Mesothelial cell of epicardium (in vitro differentiated cells): ENCODE data around the gene SYTL3. TPM values are rescaled to one million over a fixed set of nuclear protein-coding genes. Genes with fewer than 3 reads are reported as not detected.
"Not testable (repeated sequence)": the region's sequence is repeated elsewhere in the genome, so short reads cannot be mapped to it uniquely, and the experiment has no call there.

ENCODE experiments used
- DNase-seq, 2 experiments: peaks; one replicate each; pipeline ENCODE4 v3.0.0; 2021; ENCODE audit warnings: low spot score in 2 of 2; ENCODE audit not compliant: unreplicated experiment in 2 of 2
- H3K27ac Mint-ChIP-seq: 2 replicates; pipeline ENCODE4 v1.8.0; 2021; ENCODE audit warnings: mixed read lengths
- H3K27me3 Mint-ChIP-seq: 2 replicates; pipeline ENCODE4 v1.8.0; 2021; ENCODE audit warnings: low read depth, mixed read lengths
- H3K36me3 Mint-ChIP-seq: 2 replicates; pipeline ENCODE4 v1.8.0; 2021; ENCODE audit warnings: mixed read lengths
- H3K4me1 Mint-ChIP-seq: 2 replicates; pipeline ENCODE4 v1.8.0; 2021; ENCODE audit warnings: mixed read lengths
- H3K4me3 Mint-ChIP-seq: 2 replicates; pipeline ENCODE4 v1.8.0; 2021; ENCODE audit warnings: mild to moderate bottlenecking, moderate library complexity, mixed read lengths
- H3K9me3 Mint-ChIP-seq: 2 replicates; pipeline ENCODE4 v1.8.0; 2021; ENCODE audit warnings: mixed read lengths
- total RNA-seq: library from RNA; stranded (reverse); gene quantifications from 3 replicates; pipeline ENCODE4 v1.2.1, GENCODE V29; 2021
- TF ChIP-seq, protein P1 (sequence below): fragments of 200-600 bp; sonication (generic); IDR thresholded peaks from one replicate; pipeline ENCODE4 v1.5.0; 2021; ENCODE audit warnings: antibody characterized with exemption; ENCODE audit not compliant: unreplicated experiment

SYTL3 gene
- total RNA-seq, 1 donor from 2014 or later, result 6.1 TPM

DNA sequence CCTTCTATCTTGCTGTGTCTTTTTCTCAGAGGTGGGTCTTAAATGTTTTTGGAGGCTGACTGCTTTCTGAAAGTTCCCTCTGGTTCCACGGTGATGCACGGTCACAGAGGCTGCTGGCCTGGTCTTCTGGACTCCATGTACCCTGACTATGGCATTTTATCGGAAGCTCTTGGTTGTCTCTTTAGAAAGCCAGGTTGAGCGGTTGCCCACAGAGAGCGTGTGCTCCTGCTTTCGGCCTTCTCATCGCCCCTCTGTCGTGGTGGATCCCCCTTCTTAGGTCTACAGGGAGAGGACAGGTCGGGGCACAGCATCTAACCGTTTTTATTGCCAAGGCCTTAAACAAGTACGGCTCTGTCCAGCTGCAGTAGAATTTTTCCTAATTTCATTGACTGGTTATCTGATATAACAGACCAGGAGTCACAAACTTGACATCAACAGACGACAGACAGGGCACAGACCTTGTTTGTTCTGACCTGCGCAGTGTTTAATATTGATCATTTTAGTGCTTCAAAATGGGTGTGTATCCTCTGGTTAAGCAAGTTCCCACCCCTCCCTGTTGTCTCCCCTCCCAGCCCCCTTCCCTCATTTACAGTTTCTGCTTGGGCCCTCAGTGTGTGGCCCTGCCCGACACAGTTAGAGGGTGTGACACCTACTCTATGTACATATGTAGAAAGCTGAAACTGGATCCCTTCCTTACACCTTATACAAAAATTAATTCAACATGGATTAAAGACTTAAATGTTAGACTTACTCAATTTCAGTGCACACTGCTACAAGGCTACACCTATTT, 24.7 kb downstream of the SYTL3 start:
- DNase-seq, result no peak
- no peak overlapping the region for H3K27ac Mint-ChIP-seq
- H3K36me3 Mint-ChIP-seq, result peaks cover 6% of the 10 kb centered on the region
- no peaks in the 10 kb centered on the region for H3K27me3 Mint-ChIP-seq
- no peak overlapping the region for H3K4me3 Mint-ChIP-seq
- H3K4me1 Mint-ChIP-seq, result peaks cover 11% of the 10 kb centered on the region
- TF ChIP-seq, protein P1, sequence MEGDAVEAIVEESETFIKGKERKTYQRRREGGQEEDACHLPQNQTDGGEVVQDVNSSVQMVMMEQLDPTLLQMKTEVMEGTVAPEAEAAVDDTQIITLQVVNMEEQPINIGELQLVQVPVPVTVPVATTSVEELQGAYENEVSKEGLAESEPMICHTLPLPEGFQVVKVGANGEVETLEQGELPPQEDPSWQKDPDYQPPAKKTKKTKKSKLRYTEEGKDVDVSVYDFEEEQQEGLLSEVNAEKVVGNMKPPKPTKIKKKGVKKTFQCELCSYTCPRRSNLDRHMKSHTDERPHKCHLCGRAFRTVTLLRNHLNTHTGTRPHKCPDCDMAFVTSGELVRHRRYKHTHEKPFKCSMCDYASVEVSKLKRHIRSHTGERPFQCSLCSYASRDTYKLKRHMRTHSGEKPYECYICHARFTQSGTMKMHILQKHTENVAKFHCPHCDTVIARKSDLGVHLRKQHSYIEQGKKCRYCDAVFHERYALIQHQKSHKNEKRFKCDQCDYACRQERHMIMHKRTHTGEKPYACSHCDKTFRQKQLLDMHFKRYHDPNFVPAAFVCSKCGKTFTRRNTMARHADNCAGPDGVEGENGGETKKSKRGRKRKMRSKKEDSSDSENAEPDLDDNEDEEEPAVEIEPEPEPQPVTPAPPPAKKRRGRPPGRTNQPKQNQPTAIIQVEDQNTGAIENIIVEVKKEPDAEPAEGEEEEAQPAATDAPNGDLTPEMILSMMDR, result no peak
- no peaks in the 10 kb centered on the region for H3K9me3 Mint-ChIP-seq

DNA sequence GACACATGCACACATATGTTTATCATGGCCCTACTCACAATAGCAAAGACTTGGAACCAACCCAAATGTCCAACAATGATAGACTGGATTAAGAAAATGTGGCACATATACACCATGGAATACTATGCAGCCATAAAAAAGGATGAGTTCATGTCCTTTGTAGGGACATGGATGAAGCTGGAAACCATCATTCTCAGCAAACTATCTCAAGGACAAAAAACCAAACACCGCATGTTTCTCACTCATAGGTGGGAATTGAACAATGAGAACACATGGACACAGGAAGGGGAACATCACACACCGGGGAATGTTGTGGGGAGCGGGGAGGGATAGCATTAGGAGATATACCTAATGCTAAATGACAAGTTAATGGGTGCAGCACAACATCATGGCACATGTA, 27.2 kb downstream of the SYTL3 start:
- H3K27ac Mint-ChIP-seq, DNase-seq, H3K27me3 Mint-ChIP-seq, H3K4me1 Mint-ChIP-seq, H3K4me3 Mint-ChIP-seq, H3K9me3 Mint-ChIP-seq, H3K36me3 Mint-ChIP-seq: not testable (repeated sequence)

DNA sequence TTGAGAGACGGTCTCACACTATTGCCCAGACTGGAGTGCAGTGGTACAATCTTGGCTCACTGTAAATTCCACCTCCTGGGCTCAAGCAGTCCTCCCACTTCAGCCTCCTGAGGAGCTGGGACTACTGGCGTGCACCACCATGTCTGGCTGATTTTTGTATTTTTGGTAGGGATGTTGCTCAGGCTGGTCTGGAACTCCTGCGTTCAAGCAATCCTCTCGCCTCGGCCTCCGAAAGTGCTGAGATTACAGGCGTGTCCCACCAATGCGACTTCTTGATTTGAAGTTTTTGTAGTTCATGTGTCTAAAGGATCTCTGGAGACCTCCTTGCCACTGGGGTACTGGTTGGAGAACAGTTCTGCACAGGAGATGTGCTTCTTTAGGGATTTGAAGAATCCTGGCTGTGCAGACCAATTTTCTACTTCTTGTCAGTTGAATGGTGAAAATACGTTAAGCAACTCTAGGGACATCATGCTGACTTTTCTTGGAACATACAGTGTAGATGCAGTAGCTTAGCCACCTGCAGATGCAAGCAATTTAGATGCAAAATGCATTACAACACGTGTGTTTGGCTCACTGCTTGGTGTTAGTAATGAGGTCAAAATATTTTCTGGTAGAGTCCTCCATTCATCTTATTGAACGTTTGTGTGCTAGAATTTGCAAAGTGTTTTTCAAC, 28.2 kb downstream of the SYTL3 start:
- H3K36me3 Mint-ChIP-seq, result peaks cover 6% of the 10 kb centered on the region

DNA sequence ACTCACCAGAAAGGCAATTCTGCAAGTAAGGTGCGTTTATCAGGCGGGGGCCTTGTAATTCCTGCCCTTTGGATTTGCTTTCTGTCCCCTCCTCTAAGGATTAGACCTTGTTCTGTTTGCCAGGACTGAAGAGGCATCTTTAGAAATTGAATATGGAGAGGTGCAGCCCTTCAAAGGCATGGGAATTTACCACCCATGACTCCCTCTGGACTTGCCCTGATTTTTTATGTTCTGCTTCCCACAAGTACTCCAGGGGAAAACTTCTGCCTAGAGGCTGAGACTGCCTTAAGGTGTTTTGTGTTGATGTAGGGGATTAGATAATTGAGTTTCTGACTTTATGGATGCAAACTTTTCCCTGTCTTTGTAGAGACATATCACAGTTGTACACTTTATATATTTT, 30.2 kb downstream of the SYTL3 start:
- Mint-ChIP-seq H3K9me3 (no peaks in the 10 kb centered on the region), H3K36me3 (peaks cover 5% of the 10 kb centered on the region), H3K27me3 (no peaks in the 10 kb centered on the region), H3K4me3 (no peak overlapping the region), H3K27ac (no peak overlapping the region), H3K4me1 (peaks cover 9% of the 10 kb centered on the region)
- TF ChIP-seq, protein P1, result no peak
- DNase-seq, result no peak

More for the DNA sequence above, 28.2 kb downstream of the SYTL3 start:
- TF ChIP-seq, protein P1, result no peak
- DNase-seq, result no peak
- no peaks in the 10 kb centered on the region for H3K9me3 Mint-ChIP-seq
- H3K27ac Mint-ChIP-seq, result no peak overlapping the region
- H3K27me3 Mint-ChIP-seq, result no peaks in the 10 kb centered on the region
- peaks cover 9% of the 10 kb centered on the region for H3K4me1 Mint-ChIP-seq
- no peak overlapping the region for H3K4me3 Mint-ChIP-seq

DNA sequence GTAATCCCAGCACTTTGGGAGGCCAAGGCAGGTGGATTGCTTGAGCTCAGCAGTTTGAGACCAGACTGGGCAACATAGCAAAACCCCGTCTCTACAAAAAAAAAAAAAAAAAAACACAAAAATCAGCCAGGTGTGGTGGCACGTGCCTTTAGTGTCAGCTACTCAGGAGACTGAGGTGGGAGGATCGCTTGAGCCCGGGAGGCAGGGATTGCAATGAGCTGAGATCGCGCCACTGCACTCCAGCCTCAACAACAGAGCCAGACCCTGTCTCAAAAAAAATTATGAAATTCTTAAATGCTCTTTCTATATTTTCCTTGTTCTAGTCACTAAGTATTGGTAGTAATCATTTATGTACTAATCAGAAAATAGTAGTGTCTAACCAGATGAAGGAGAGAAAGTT, 30.6 kb downstream of the SYTL3 start:
- Mint-ChIP-seq H3K9me3 (no peaks in the 10 kb centered on the region), H3K27me3 (no peaks in the 10 kb centered on the region), H3K36me3 (peaks cover 2% of the 10 kb centered on the region), H3K4me3 (no peak overlapping the region), H3K4me1 (peaks cover 9% of the 10 kb centered on the region), H3K27ac (no peak overlapping the region)
- TF ChIP-seq, protein P1, result no peak
- DNase-seq, result no peak

DNA sequence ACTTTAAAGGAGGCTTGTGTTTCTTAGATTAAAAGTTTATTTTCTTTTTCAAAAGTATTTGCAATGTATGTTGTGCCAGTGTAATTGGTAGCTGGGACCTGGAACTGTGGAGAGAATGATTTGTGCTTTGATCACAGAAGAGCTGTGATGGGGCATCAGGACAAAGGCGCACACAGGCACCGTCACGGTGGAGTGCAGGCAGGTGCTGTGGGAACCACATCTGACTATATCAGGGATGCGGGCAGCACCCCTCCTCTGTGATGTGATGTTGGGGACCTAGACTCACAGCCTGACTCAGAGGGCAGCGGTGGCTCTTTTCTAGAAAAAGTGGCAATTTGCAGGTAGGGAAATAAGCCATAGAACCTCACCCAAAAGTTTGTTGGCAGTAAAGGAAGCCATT, 34.5 kb downstream of the SYTL3 start:
- Mint-ChIP-seq H3K4me3 (no peak overlapping the region), H3K36me3 (peaks cover 2% of the 10 kb centered on the region), H3K27me3 (no peaks in the 10 kb centered on the region), H3K27ac (no peak overlapping the region), H3K4me1 (peaks cover 9% of the 10 kb centered on the region), H3K9me3 (no peaks in the 10 kb centered on the region)
- TF ChIP-seq, protein P1, result no peak
- DNase-seq, result no peak
